ENCODE data around the gene IGSF5.
"Not testable (repeated sequence)": the region's sequence is repeated elsewhere in the genome, so short reads cannot be mapped to it uniquely, and the experiment has no call there.

The IGSF5 gene

DNA sequence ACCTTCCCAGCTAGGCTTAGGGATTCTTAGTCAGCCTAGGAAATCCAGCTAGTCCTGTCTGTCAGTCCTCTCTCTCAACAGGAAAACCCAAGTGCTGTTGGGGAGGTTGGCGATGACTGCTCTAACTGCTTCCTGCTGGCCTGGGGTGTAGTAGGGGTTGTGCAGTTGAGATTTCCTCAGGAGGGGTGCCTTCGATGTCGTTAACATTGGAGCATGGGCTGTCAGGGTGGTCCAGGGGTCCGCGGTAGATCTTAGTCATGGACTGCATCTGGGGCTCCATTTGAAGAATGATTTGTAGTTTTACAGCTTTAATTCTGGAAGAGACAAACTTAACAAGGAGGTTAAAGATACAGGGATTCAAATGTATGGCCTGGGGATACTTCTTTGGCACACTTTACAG, 5.5 kb upstream of the IGSF5 start:
- DNase-seq = not testable (repeated sequence)

DNA sequence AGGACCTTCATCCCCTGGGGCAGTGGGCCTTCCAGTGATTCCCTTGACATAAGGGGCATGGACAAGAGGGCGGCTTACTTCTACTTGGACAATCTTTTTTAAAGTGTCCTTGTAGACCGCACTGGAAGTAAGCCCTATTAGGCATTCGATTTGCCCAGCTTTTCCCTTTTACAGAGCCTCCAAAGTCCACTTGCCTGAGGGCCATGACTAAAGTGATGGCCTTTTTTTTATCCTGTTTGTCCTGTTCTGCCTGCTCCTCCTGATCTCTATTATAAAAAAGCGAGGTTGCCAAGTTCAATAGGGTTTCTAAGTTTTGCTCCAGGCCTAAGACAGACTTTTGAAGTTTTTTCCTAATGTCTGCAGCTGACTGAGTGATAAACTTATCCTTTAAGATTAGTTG, 2.4 kb upstream of the IGSF5 start:
- not testable (repeated sequence) for DNase-seq

DNA sequence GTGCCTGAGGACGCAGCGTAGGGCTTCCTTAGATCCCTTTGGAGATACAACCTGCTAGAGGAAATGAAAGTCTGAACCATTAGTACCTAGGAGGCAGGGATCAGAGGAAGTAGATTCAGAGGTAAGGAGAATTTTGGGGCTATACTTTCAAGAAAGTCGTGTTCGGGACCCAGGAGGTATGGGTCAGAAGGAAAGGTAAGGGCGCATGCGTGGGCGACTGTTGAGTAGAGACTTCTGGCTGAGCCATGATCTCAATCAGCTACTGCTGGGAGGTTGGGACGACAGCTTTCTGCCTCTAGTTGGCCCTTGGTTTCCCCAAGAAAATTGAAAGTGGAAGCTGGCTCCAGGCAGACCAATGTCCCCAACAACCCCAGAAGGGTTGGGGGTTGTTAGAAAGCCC, 349 bp downstream of the IGSF5 start:
- DNase-seq = not testable (repeated sequence)

DNA sequence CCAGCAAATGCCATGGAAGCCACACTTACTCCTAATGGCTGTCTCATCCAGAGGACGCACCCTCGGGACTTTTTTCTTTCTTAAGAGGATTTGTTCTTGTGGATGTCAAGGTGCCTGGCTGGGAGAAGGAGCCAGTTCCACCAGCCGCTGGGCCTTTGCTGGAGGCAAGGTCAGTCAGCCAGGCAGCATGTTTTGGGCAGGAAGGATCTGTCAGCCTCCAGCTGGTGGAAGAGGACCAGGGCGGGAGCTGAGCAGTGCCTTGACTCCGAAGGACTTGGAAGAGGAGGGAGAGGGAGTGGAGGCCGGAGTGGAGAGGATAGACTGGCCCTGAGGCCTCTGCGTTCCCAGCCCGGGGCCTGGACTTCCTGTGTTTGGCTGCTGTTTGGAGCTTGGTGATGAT, 5.7 kb downstream of the IGSF5 start:
- no peak for DNase-seq

DNA sequence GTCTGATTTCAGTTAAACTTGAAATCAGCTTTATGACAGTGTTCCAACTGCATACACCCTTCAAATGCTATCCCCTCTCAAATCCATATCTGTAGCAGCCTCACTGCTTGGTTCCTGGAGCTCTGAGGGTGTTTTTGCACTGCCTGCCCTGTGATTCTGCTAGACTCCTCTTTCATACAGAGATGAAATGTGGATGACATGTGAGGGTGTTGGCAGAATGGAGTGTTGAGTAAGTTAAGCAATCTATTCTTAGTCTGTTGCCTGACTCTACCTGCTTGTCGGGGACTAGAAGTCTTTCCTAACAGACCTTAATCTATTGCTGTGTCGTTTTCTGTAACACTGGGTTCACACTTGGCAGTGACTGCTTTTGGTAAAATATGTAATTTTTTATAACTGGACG, 9.8 kb downstream of the IGSF5 start:
- no peak for DNase-seq

DNA sequence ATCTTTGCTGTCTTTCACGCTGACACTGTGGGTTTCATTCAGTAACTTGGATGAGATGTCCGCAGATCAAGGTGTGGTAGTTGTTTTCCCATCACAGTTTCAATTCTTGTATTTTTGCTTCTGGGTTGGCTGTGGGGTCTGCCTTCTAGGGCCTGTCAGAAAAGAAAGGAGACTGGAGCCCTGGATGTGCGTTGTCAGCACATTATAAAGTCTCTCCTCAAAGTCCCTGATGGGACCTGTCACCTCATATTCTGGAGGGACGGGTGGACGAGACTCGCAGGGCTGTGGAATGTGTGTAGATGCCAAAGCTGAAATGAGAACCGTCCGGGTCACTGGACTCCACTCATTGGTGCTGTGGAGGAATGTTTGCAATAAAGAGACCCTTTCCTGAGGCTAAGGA, 11.3 kb downstream of the IGSF5 start:
- no peak for DNase-seq

DNA sequence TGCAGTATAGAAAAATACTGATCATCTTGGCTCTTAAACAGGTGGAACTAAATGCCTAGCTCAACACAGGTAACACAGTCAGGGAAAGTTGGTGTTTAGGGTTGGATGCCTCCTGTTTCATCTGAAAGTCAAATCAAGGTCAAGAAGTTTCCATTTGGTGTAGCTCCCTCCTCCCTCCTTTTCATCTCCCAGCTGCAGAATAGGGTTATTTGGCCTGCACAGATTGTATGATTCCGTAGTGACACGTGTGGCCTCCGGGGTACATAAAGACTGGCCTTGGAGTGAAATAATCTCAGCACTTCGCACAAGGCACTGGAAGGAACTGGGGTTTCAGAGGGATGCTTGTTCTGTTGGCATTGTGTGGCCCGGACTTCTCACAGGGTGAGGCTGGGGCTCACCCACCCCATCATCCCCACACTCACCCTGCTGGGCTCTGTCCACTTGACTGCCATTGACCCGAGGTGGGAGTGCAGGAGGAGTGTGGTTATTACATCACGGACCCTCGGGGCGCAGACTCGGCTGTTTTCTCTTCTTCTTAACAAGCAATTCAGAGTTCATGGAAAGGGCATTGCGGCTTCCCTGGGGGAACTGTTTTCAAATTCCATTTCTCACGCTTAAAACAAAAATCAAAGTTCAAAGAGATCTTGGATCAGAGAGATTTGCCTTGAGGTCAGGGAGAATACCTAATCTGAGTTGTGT, 18.4 kb downstream of the IGSF5 start:
- no peak for DNase-seq

DNA sequence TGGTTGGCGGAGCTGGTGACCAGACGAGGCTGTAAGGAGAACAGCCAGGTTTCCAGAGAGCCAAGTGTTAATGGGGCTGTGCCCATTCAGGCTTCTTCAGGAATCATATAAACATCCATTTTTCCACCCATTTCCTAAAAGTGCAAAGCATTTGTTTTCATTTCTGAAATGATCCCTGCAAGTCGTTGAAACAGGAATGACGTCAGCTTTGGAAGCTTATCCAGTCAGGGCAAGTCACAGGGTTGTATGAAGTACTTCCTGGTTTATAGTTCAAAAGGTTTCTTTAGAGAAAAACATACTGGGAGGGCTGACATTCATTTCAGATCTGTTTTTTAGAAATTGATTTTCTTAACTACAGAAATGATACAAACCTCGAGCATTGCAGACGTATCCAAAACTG, 29.2 kb downstream of the IGSF5 start:
- DNase-seq = no peak

DNA sequence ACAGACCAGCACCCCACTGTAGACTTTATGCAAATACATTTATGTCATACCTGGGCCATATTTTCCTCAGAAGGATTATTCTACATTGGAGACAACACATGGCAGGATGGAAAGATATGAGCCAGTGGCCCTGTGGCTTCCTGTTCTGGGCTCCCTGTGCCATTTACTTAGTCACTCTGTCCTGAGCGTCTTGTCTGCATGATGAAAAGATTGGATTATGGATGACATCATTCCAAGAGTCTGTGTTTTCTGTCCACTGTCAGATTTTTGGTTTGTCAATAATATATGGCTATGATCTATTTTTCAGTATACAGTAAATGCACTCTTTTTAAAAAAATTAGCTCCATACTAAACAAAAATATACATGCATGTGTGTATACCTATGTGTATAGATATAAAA, 30.8 kb downstream of the IGSF5 start:
- DNase-seq = no peak

DNA sequence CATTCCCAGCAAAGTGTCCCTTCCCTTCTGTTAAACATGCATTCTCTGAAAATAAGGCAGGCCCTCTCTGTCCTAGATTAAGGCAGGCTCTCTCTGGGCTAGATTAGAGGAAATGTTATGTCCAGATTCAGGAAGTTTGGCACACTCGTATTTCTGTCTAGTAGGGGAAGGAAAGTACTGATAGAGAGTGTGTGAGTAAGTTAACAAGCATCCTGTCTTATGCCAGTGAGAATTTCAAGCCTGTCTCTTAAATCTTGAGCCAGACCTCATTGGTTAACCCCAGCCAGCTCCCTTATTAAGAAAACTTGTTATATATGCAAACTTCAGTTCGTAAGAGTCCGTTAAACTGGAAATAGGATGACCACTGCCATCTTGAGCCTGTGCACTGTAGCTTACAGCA, 31.6 kb downstream of the IGSF5 start:
- no peak for DNase-seq

DNA sequence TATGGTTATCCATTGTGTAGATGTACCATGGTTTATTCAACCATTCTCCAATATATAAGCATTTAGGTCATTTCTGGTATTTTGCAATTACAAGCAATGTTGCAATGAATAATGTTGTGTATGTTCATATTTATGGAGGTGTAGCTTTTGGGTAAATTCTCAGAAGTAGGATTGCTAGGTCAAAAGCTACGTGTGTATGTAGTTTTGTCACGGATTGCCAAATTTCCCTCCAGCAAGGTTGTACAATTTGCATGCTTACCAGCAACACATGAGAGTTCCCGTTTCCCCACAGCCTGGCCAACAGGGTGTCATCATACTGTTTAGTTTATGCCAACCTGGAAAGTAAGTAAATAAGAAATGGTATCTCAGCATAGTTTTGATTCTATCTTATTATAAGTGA, 36.3 kb downstream of the IGSF5 start:
- DNase-seq = no peak

DNA sequence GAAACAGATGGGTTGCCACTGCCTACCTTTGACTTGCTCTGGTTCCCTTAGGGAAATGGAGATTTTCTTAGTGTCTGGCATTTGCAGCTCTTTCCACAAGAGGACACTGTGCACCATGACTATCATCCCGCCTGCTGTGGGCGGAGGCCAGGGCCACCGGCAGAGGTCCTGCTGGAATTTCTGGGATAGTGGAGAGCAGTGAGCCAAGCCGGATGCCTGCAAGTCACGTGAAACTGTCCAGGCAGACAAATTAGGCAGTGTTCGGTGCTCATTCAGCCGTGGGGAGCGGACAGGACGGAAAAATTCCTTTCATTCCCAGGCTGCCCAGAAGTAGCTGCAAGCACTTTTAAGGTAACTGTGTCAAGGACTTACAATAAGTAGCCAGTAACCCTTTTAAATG, 43.4 kb downstream of the IGSF5 start:
- peak; percentile 82 to 83 for DNase-seq

DNA sequence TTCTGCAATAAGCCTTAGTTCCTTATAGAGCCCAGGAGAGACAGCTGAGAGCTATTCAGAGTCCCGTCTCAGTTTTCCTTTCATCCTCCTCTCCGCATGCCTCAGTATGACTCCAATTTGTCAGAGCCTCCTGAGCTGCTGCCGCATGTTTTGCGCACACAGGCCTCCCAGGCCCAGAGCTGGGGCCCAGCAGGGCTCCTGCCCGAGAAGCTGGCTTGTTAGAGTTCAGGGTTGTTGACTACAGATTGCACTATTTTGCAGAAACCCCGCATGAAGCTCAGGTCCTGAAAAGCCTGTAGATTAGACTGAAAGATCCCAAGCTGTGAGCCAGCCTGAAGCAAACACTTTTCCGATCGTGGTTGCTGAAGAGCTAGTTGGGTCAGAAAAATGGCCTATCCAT, 51.5 kb downstream of the IGSF5 start:
- no peak for DNase-seq

DNA sequence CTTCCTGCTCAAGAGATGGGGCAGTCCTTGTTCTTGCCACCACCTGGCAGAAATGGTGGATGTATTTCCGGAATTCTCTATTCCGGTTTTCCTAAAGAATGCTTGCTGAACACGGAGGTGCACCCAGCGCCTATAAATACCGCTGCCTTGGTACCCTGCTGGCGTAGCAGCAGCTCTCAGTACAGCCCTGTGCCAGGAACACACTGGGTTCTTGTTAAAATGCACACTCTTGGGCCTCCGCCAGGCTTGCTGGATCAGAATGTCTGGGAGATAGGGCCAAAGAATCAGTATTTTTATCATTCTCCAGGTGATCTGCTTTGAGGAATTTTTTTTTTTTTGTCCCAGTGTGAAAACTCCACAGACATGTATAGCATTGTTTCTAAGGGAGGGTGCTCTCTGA, 54.2 kb downstream of the IGSF5 start:
- no peak for DNase-seq

DNA sequence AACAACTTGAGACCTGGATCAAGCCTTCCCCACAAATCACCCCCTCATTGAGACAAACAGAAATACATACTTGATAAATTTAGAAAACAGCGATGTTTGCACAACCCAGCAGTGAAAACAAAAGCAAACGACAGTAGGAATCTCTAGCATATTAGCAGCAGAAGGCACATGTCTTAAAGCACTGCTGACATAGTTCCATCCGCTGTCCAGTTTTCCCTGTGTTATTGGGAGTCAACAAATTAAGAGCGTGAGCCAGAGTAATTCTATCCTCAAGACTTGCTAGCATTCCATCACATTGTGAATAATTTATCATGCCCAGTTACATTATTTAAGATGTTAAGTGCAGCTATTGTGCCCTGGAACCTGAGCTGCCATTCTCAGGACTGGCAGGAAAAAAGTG, 55.3 kb downstream of the IGSF5 start:
- no peak for DNase-seq

DNA sequence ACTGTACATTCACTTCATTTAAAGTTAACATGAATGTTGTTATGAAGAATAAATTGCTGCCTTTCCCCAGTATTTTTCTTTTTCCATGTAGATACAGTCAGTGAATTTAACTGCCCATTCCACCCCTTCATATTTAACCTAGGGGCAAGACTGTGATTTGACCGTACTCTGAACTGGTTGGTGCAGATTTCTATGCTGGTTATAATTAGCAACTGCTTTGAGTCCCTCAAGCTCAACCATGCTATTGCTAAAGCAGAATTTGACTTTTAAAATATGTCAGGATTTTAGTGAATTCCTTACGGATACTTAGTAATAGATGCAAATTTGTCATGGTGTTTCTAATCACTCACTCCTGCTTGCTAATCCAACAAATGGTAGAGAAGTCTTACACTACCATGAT, 57.2 kb downstream of the IGSF5 start:
- no peak for DNase-seq

DNA sequence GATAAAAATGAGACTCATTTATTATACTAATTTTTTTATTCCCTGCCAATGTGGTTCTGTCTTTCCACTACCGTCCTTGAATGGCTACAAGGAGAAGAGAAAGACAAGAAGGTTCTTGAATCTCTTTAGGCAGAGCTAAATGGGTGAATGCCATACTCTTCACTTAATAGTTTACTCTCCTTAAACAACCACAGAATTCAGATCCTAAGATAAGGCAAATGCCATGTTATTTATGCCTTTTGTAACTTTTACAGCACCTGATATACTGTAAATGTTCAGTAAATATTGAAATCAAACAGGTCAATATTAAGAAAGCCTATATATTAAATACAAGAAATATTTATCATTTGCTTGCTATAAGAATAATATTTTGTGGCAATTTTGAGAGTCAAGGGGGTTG, 58.4 kb downstream of the IGSF5 start:
- no peak for DNase-seq

DNA sequence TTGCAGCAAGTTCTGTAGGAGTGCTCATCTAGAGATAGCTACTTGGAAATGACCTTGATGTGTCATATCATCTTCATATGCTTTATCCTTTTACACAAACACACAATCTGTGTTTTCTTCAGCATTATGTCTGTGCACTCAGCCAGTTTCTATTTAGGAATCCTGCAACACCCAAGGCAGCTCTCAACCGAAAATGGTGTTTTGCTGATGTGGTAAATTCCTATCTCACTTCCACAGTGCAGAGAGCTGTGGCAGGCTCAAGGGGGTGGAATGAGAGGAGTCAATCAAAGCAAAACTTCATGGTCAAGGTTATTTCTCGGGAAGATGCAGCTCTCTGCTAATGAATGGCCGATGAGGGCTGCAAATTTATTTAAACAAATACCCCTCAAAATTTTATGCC, 59.3 kb downstream of the IGSF5 start:
- DNase-seq = no peak

DNA sequence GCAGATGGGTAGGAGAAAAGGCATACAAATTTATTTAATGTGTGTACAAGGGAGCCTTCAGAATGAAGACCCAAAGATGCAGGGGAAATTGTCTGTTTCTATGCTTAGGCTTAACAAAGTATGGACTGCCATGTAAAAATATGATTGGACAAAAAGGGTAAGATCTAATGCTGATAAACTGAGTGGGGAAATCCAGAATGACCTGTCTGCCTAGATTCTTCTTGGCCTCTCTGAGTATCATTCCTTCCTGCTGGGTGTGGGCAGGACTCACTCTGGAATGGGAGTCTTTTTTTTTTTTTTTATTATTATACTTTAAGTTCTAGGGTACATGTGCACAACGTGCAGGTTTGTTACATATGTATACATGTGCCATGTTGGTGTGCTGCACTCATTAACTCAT, 61.0 kb downstream of the IGSF5 start:
- DNase-seq = no peak

DNA sequence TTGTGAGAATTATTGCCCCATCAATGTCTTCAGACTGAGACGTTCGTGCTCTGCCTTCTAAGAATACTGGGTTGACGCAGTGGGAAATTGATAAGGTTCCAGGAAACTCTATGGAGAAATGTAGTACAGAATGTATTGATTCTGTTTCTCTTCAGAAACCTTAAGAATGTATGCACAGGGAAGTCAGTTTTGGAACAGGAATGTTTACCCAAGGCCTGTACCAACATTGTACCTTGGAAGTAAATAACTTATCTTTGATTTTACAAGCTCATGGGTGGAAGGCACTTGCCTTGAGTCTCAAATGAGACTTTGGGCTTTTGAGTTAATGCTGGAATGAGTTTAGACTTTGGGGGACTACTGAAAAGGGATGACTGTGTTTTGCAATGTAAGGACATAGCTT, 62.8 kb downstream of the IGSF5 start:
- no peak for DNase-seq

DNA sequence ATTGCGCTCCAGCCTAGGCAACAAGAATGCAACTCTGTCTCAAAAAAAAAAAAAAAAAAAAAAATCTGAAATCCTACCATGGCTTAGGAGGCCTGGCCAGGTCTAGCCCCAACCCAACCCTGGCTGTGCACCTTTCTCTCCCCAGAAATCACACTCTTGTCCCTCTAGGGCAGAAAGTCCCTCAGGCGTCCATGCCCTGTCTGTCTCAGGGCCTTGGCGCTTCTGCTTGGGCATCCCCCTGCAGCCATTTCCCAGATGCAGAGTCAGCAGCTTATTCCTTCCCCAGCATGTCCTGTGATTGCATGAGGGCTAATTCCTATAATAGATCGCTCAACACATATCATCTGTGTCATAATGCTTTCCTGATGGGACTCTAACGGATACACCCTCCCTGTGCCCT, 65.0 kb downstream of the IGSF5 start:
- no peak for DNase-seq

DNA sequence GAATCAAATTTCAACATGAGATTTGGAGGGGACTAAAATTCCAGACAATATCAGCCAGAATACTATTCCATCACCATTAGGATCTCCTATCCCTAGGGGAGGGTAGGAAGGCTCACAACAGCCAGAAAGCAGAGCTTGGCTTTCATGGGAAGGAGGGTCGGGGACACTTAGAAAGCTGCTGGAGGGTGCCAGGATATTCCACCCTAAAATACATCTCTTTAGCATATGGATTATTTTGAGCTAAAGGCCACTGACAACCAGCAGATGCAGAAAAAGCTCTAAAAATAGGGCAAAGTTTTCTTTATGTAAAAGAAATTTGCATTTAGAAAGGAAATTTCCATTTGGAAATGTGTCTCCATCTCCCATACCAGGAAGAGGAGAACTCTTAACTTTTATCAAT, 68.0 kb downstream of the IGSF5 start:
- DNase-seq = no peak

DNA sequence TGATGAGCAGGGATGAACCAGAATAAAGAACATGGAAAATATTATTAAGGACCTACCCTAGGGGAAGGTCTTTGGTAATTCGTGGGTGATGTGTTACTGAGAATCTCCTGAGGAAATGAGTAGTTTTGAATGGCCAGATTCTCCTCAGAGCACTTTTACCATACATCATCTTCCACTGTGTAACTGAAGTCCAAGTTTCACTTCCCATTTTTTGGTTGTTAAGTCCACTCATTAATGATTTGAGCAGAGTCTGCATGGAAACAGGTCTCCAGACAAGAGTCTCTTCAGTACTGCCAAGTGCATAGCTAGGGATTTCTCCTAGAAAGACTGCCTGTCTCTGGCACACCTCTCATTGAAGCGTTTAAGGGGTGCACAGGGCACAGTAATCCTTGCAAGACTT, 73.6 kb downstream of the IGSF5 start:
- no peak for DNase-seq

DNA sequence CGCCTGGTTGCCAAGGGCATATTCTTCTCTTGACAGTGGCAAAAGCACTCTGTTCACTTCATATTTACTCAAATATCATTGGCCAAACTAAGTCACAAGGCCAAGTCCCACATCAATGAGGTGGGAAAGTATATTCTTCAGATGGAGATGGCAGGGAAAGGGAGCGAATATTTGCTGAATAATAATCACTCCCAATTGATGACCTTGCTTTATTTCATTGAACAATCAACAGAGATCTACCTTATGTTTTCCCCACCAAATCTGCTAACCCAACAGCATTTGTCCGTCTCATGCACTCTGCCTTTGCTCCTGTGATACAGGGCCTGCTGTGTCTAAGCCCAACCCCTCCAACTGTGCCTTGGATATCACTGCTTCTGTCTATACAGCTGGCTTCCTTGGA, 77.1 kb downstream of the IGSF5 start:
- no peak for DNase-seq

DNA sequence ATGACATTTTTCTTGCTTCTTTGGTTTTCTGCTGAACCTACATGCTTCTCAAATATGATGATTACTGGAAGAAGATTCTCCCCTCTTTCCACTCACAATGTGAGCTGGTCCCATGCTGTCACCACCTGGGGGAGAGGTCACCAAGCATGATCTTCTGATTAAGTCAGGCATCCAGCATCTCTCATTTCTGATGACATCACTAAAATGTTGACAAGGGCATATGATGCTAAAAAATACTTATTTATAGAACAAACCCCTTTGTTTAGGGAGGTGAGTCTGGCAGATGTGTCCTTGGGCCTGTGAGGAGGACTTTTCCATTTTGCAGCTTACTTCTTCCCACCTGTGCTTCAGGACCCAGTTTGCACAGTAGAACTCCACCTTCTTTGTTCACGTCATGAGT, 80.3 kb downstream of the IGSF5 start:
- no peak for DNase-seq

DNA sequence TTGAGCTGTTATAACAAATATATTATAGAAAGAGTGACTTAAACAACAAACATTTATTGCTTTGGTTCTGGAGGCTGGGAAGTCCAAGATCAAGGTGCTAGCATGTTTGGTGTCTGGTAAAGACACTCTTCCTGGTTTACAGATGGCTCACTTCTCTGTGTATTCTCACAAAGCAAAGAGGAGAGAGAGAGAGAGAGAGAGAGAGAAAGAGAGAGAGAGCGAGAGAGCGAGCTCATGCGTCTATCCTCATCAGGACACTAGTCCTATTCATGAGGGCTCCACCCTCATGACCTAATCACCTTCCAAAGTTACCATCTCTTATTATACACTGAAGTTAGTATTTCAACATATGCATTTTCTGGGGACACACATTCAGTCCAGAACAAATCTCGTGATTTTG, 89.6 kb downstream of the IGSF5 start:
- no peak for DNase-seq
